ENCODE results near the gene ARHGEF37. TPM values are rescaled to one million over a fixed set of nuclear protein-coding genes. Genes with fewer than 3 reads are reported as not detected.

ARHGEF37 gene
- total and polyA plus RNA-seq, 9 of the 15 experiments (the other 6 are each of a cell fraction or from before 2014, with no cell fraction given), result 0.01 to 0.27 (median 0.05) TPM

- TF ChIP-seq, protein P1, sequence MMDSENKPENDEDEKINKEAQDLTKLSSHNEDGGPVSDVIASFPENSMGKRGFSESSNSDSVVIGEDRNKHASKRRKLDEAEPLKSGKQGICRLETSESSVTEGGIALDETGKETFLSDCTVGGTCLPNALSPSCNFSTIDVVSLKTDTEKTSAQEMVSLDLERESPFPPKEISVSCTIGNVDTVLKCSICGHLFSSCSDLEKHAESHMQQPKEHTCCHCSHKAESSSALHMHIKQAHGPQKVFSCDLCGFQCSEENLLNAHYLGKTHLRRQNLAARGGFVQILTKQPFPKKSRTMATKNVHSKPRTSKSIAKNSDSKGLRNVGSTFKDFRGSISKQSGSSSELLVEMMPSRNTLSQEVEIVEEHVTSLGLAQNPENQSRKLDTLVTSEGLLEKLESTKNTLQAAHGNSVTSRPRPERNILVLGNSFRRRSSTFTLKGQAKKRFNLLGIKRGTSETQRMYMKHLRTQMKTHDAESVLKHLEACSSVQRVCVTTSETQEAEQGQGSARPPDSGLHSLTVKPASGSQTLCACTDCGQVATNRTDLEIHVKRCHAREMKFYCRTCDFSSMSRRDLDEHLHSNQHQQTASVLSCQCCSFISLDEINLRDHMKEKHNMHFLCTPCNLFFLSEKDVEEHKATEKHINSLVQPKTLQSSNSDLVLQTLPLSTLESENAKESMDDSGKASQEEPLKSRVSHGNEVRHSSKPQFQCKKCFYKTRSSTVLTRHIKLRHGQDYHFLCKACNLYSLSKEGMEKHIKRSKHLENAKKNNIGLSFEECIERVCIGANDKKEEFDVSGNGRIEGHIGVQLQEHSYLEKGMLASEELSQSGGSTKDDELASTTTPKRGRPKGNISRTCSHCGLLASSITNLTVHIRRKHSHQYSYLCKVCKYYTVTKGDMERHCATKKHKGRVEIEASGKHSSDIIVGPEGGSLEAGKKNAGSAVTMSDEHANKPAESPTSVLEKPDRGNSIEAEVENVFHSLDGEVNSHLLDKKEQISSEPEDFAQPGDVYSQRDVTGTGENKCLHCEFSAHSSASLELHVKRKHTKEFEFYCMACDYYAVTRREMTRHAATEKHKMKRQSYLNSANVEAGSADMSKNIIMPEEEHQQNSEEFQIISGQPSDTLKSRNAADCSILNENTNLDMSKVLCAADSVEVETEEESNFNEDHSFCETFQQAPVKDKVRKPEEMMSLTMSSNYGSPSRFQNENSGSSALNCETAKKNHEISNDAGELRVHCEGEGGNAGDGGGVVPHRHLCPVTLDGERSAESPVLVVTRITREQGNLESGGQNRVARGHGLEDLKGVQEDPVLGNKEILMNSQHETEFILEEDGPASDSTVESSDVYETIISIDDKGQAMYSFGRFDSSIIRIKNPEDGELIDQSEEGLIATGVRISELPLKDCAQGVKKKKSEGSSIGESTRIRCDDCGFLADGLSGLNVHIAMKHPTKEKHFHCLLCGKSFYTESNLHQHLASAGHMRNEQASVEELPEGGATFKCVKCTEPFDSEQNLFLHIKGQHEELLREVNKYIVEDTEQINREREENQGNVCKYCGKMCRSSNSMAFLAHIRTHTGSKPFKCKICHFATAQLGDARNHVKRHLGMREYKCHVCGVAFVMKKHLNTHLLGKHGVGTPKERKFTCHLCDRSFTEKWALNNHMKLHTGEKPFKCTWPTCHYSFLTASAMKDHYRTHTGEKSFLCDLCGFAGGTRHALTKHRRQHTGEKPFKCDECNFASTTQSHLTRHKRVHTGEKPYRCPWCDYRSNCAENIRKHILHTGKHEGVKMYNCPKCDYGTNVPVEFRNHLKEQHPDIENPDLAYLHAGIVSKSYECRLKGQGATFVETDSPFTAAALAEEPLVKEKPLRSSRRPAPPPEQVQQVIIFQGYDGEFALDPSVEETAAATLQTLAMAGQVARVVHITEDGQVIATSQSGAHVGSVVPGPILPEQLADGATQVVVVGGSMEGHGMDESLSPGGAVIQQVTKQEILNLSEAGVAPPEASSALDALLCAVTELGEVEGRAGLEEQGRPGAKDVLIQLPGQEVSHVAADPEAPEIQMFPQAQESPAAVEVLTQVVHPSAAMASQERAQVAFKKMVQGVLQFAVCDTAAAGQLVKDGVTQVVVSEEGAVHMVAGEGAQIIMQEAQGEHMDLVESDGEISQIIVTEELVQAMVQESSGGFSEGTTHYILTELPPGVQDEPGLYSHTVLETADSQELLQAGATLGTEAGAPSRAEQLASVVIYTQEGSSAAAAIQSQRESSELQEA (IDR thresholded peaks at IDR 0.05; ENCODE audit: low read depth), result no peak
- TF ChIP-seq PREB (CRISPR knock-in tag; IDR thresholded peaks at IDR 0.05), result peak; percentile 70; the same call in 1 of the 2 replicates
- peak; percentile 43 for TF ChIP-seq JUND (IDR thresholded peaks at IDR 0.05; ENCODE audit: borderline replicate concordance, low read depth, low read length)
- peak; percentile 26; the same call in 1 of the 3 replicates for TF ChIP-seq JUND (tag; IDR thresholded peaks at IDR 0.05; ENCODE audit: borderline replicate concordance, low read depth, low read length)
- 0 out of 2 replicates have a peak, but pooled peaks have one; percentile 19 for TF ChIP-seq ZKSCAN1 (IDR thresholded peaks at IDR 0.05; ENCODE audit: low read depth, low read length)
- peak; percentile 58 for TF ChIP-seq FIP1L1 (IDR thresholded peaks at IDR 0.05; ENCODE audit: low read depth, low read length, poor library complexity, severe bottlenecking)
- TF ChIP-seq BRD4 (IDR thresholded peaks at IDR 0.05), result no peak
- peak; percentile 19; the same call in 1 of the 2 replicates for TF ChIP-seq FOSL1 (tag; conservative IDR thresholded peaks at IDR 0.05)
- TF ChIP-seq ZNF134 (CRISPR knock-in tag; conservative IDR thresholded peaks at IDR 0.05), result peak; percentile 99
- TF ChIP-seq CREM (IDR thresholded peaks at IDR 0.05; ENCODE audit: low read depth), result peak; percentile 88
- no peak for TF ChIP-seq HOXB6 (CRISPR knock-in tag; IDR thresholded peaks at IDR 0.05; ENCODE audit: borderline replicate concordance)
- peak; percentile 35 to 65; a peak in 3 of 4 replicates for TF ChIP-seq RCOR1 (IDR thresholded peaks at IDR 0.05; ENCODE audit: borderline replicate concordance in 1 of 2, low read depth in 2 of 2, low read length in 2 of 2)
- TF ChIP-seq NCOA1 (IDR thresholded peaks at IDR 0.05; ENCODE audit: low read depth), result peak; percentile 87
- TF ChIP-seq SIN3B (IDR thresholded peaks at IDR 0.05; ENCODE audit: low read depth), result peak; percentile 70
- TF ChIP-seq MYC (IDR thresholded peaks at IDR 0.05; ENCODE audit: low read depth, low read length), result no peak; the same call in none of the 2 replicates
- TF ChIP-seq MYC (CRISPR knock-in tag; IDR thresholded peaks at IDR 0.05; ENCODE audit: borderline replicate concordance, low read depth), result 0 out of 2 replicates have a peak, but pooled peaks have one; percentile 35
- peak; percentile 99 for TF ChIP-seq NRF1 (conservative IDR thresholded peaks at IDR 0.05 in 1 of 2, IDR thresholded peaks at IDR 0.05 in 1 of 2)
- TF ChIP-seq RBM14 (IDR thresholded peaks at IDR 0.05; ENCODE audit: borderline replicate concordance, insufficient read depth, low read depth, low read length), result 0 out of 2 replicates have a peak, but pooled peaks have one; percentile 33
- TF ChIP-seq TEAD1 (CRISPR knock-in tag; IDR thresholded peaks at IDR 0.05), result peak; percentile 53 to 68; a peak in 3 of 4 replicates
These were observed 29.9 kb upstream of the ARHGEF37 start, which contains the start of gene CSNK1A1 (continued) for GRCh38 chr5:149551227-149552037.

All from K562 (cell line).